GM23338 (cell line): ENCODE results near the gene UST. TPM values are rescaled to one million over a fixed set of nuclear protein-coding genes. Genes with fewer than 3 reads are reported as not detected.

Experiments
- ATAC-seq: fragments of 200-7000 bp; cut with Tn5 transposase; 3 replicates; pipeline ENCODE4 v1.9.1; 2020
- DNase-seq: peaks from one replicate; pipeline ENCODE4 v3.0.0-alpha.2; 2015; ENCODE audit warnings: low spot score
- H2AFZ ChIP-seq: fragments of 200-600 bp; sonication (generic); 2 replicates; pipeline ENCODE4 v1.8.0; 2016; ENCODE audit warnings: antibody characterized with exemption, mild to moderate bottlenecking, moderate library complexity
- H3F3A ChIP-seq: fragments of 200-600 bp; sonication (generic); replicated peaks from 2 replicates; pipeline ENCODE4 v1.8.0; 2017; ENCODE audit warnings: antibody characterized with exemption, mixed run types, low read depth
- H3K27ac ChIP-seq: fragments of 200-600 bp; sonication (generic); 2 replicates; pipeline ENCODE4 v1.6.1; 2016; ENCODE audit warnings: low read depth
- H3K27me3 ChIP-seq: fragments of 200-600 bp; sonication (generic); 2 replicates; pipeline ENCODE4 v1.8.0; 2016; ENCODE audit warnings: mild to moderate bottlenecking, mixed run types, moderate library complexity; ENCODE audit not compliant: insufficient read depth
- H3K36me3 ChIP-seq: fragments of 200-600 bp; sonication (generic); 2 replicates; pipeline ENCODE4 v1.8.0; 2016; ENCODE audit warnings: mild to moderate bottlenecking; ENCODE audit not compliant: insufficient read depth
- H3K4me1 ChIP-seq: fragments of 200-600 bp; sonication (generic); 2 replicates; pipeline ENCODE4 v1.8.0; 2016; ENCODE audit warnings: mild to moderate bottlenecking, moderate library complexity; ENCODE audit not compliant: insufficient read depth
- H3K4me2 ChIP-seq: fragments of 200-600 bp; sonication (generic); 2 replicates; pipeline ENCODE4 v1.7.1; 2017; ENCODE audit warnings: mixed run types
- H3K4me3 ChIP-seq: fragments of 200-600 bp; sonication (generic); 2 replicates; pipeline ENCODE4 v1.6.1; 2016; ENCODE audit warnings: mixed run types
- H3K79me2 ChIP-seq: fragments of 200-600 bp; sonication (generic); replicated peaks from 2 replicates; pipeline ENCODE4 v1.8.0; 2017; ENCODE audit warnings: mild to moderate bottlenecking; ENCODE audit not compliant: insufficient read depth
- H3K9me2 ChIP-seq: fragments of 200-600 bp; sonication (generic); 2 replicates; pipeline ENCODE4 v1.8.0; 2017; ENCODE audit not compliant: insufficient read depth
- H4K20me1 ChIP-seq: fragments of 200-600 bp; sonication (generic); replicated peaks from 2 replicates; pipeline ENCODE4 v1.8.0; 2017; ENCODE audit warnings: mild to moderate bottlenecking; ENCODE audit not compliant: insufficient read depth
- H3K27ac Mint-ChIP-seq: 2 replicates; pipeline ENCODE4 v1.8.0; 2020; ENCODE audit warnings: inconsistent platforms, mild to moderate bottlenecking, moderate library complexity, mixed read lengths
- H3K27me3 Mint-ChIP-seq: 3 replicates; pipeline ENCODE4 v1.8.0; 2022; ENCODE audit warnings: low read depth, mild to moderate bottlenecking, moderate library complexity, mixed read lengths, inconsistent platforms; ENCODE audit not compliant: insufficient read depth, poor library complexity
- H3K36me3 Mint-ChIP-seq: 3 replicates; pipeline ENCODE4 v1.8.0; 2021; ENCODE audit warnings: low read depth, mild to moderate bottlenecking, inconsistent platforms, moderate library complexity, mixed read lengths
- H3K4me1 Mint-ChIP-seq: 3 replicates; pipeline ENCODE4 v1.8.0; 2020; ENCODE audit warnings: mild to moderate bottlenecking, inconsistent platforms, mixed read lengths
- H3K4me3 Mint-ChIP-seq: 3 replicates; pipeline ENCODE4 v1.8.0; 2021; ENCODE audit warnings: moderate library complexity, mild to moderate bottlenecking, inconsistent platforms, mixed read lengths
- H3K9me3 Mint-ChIP-seq: 3 replicates; pipeline ENCODE4 v1.8.0; 2020; ENCODE audit warnings: moderate library complexity, mild to moderate bottlenecking, inconsistent platforms, mixed read lengths
- NANOG ChIP-seq: IDR thresholded peaks from 2 replicates; pipeline ENCODE4 v1.6.1; 2016; ENCODE audit warnings: antibody characterized with exemption, borderline replicate concordance
- STAT1 ChIP-seq: IDR thresholded peaks from one replicate; pipeline ENCODE4 v1.6.1; 2016; ENCODE audit warnings: antibody characterized with exemption; ENCODE audit not compliant: unreplicated experiment
- ZNF114 ChIP-seq: fragments of 250-450 bp; sonication (Bioruptor Pico); IDR thresholded peaks from 2 replicates; pipeline ENCODE4 v1.5.0; 2020; ENCODE audit warnings: mild to moderate bottlenecking, moderate library complexity
- ZNF331 ChIP-seq: fragments of 250-450 bp; sonication (Bioruptor Pico); IDR thresholded peaks from 2 replicates; pipeline ENCODE4 v1.5.0; 2020; ENCODE audit warnings: low read depth, mild to moderate bottlenecking, moderate library complexity
- polyA plus RNA-seq: library from polyadenylated mRNA; unstranded; fragments of >200 nt; fragmentation: Nextera tagmentation; extraction: Ambion mirVana; gene quantifications from 2 replicates; pipeline ENCODE4 v1.2.1, GENCODE V29; 2016
- total RNA-seq: library from RNA; depleted of rRNA; stranded (reverse); fragments of >200 nt; shearing (Covaris generic); gene quantifications from 2 replicates; pipeline ENCODE4 v1.2.3, GENCODE V29; 2014
- TF ChIP-seq, protein P1 (sequence below): fragments of 250-450 bp; sonication (Bioruptor Pico); IDR thresholded peaks from 2 replicates; pipeline ENCODE4 v1.5.0; 2020; ENCODE audit warnings: mild to moderate bottlenecking, moderate library complexity
- TF ChIP-seq, protein P2 (sequence below): IDR thresholded peaks from 2 replicates; pipeline ENCODE4 v1.6.1; 2016; ENCODE audit warnings: antibody characterized with exemption
- TF ChIP-seq, protein P3 (sequence below): IDR thresholded peaks from one replicate; pipeline ENCODE4 v1.6.1; 2018; ENCODE audit warnings: antibody characterized with exemption; ENCODE audit not compliant: unreplicated experiment

Gene UST
- total and polyA plus RNA-seq, 2 experiments from 2014 or later: 12.6 to 33.0 TPM

DNA sequence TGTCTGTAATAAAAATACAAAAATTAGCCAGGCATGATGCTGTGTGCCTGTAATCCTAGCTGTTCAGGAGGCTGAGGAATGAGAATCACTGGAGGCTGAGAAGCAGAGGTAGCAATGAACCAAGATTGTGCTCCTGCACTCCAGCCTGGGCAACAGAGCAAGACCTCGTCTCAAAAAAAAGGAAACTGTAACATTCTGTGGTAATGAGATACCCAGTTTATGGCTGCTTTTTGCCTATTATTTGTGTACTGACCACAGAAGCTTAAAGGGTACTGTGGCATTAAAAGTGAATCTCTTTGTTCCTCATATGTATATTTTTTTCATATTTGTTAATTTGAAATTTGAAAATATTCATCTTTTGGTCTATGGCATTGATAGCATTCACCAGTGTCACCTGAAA lies 185.4 kb downstream of the UST start (continued):
- TF ChIP-seq, protein P1, sequence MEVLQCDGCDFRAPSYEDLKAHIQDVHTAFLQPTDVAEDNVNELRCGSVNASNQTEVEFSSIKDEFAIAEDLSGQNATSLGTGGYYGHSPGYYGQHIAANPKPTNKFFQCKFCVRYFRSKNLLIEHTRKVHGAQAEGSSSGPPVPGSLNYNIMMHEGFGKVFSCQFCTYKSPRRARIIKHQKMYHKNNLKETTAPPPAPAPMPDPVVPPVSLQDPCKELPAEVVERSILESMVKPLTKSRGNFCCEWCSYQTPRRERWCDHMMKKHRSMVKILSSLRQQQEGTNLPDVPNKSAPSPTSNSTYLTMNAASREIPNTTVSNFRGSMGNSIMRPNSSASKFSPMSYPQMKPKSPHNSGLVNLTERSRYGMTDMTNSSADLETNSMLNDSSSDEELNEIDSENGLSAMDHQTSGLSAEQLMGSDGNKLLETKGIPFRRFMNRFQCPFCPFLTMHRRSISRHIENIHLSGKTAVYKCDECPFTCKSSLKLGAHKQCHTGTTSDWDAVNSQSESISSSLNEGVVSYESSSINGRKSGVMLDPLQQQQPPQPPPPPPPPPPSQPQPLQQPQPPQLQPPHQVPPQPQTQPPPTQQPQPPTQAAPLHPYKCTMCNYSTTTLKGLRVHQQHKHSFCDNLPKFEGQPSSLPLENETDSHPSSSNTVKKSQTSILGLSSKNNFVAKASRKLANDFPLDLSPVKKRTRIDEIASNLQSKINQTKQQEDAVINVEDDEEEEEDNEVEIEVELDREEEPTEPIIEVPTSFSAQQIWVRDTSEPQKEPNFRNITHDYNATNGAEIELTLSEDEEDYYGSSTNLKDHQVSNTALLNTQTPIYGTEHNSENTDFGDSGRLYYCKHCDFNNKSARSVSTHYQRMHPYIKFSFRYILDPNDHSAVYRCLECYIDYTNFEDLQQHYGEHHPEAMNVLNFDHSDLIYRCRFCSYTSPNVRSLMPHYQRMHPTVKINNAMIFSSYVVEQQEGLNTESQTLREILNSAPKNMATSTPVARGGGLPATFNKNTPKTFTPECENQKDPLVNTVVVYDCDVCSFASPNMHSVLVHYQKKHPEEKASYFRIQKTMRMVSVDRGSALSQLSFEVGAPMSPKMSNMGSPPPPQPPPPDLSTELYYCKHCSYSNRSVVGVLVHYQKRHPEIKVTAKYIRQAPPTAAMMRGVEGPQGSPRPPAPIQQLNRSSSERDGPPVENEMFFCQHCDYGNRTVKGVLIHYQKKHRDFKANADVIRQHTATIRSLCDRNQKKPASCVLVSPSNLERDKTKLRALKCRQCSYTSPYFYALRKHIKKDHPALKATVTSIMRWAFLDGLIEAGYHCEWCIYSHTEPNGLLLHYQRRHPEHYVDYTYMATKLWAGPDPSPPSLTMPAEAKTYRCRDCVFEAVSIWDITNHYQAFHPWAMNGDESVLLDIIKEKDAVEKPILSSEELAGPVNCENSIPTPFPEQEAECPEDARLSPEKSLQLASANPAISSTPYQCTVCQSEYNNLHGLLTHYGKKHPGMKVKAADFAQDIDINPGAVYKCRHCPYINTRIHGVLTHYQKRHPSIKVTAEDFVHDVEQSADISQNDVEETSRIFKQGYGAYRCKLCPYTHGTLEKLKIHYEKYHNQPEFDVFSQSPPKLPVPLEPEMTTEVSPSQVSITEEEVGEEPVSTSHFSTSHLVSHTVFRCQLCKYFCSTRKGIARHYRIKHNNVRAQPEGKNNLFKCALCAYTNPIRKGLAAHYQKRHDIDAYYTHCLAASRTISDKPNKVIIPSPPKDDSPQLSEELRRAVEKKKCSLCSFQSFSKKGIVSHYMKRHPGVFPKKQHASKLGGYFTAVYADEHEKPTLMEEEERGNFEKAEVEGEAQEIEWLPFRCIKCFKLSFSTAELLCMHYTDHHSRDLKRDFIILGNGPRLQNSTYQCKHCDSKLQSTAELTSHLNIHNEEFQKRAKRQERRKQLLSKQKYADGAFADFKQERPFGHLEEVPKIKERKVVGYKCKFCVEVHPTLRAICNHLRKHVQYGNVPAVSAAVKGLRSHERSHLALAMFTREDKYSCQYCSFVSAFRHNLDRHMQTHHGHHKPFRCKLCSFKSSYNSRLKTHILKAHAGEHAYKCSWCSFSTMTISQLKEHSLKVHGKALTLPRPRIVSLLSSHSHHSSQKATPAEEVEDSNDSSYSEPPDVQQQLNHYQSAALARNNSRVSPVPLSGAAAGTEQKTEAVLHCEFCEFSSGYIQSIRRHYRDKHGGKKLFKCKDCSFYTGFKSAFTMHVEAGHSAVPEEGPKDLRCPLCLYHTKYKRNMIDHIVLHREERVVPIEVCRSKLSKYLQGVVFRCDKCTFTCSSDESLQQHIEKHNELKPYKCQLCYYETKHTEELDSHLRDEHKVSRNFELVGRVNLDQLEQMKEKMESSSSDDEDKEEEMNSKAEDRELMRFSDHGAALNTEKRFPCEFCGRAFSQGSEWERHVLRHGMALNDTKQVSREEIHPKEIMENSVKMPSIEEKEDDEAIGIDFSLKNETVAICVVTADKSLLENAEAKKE (CRISPR knock-in tag): no peak
- no peak for TF ChIP-seq NANOG
- TF ChIP-seq, protein P2, sequence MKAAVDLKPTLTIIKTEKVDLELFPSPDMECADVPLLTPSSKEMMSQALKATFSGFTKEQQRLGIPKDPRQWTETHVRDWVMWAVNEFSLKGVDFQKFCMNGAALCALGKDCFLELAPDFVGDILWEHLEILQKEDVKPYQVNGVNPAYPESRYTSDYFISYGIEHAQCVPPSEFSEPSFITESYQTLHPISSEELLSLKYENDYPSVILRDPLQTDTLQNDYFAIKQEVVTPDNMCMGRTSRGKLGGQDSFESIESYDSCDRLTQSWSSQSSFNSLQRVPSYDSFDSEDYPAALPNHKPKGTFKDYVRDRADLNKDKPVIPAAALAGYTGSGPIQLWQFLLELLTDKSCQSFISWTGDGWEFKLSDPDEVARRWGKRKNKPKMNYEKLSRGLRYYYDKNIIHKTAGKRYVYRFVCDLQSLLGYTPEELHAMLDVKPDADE: no peak

DNA sequence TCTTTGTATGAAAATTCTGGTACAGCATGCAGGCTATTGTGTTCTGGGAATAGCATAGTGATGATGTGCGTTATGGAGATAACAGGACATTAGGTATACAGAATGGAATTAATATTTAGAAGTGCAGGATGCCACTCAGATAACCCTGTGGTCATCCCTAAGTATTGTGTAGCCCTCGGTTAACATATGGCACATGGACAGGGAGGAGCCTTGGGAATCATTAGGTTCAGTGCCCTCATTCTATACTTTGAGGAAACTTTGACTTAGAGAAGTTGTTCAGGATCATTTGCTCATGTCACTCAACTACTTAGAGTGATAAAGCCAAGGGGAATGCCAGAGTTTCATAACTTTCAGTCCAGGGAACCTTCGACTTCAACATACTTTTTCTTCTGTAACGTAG lies 185.9 kb downstream of the UST start:
- H4K20me1 ChIP-seq: peaks cover 16% of the 10 kb centered on the region; the same call in 1 of the 2 replicates
- no peak overlapping the region for H3K4me3 ChIP-seq
- no peaks in the 10 kb centered on the region for H3K36me3 Mint-ChIP-seq
- no peaks in the 10 kb centered on the region for H3F3A ChIP-seq
- H3K4me2 ChIP-seq: no peak overlapping the region
- no peaks in the 10 kb centered on the region for H3K9me2 ChIP-seq
- no peaks in the 10 kb centered on the region for H3K9me3 Mint-ChIP-seq
- DNase-seq (no peak), ATAC-seq (no peak)
- H3K27ac Mint-ChIP-seq: no peak overlapping the region
- no peak overlapping the region for H3K27ac ChIP-seq
- H3K4me1 Mint-ChIP-seq: peaks cover 20% of the 10 kb centered on the region
- H3K27me3 Mint-ChIP-seq: no peaks in the 10 kb centered on the region
- H3K36me3 ChIP-seq: no peaks in the 10 kb centered on the region
- no peaks in the 10 kb centered on the region for H3K27me3 ChIP-seq
- no peak overlapping the region for H3K4me3 Mint-ChIP-seq
- H2AFZ ChIP-seq: no peak overlapping the region
- H3K79me2 ChIP-seq: peaks cover 39% of the 10 kb centered on the region
- H3K4me1 ChIP-seq: no peaks in the 10 kb centered on the region; the same call in 1 of the 2 replicates
- TF ChIP-seq ZNF331 (CRISPR knock-in tag): no peak
- no peak for TF ChIP-seq ZNF114 (CRISPR knock-in tag)
- TF ChIP-seq, protein P3, sequence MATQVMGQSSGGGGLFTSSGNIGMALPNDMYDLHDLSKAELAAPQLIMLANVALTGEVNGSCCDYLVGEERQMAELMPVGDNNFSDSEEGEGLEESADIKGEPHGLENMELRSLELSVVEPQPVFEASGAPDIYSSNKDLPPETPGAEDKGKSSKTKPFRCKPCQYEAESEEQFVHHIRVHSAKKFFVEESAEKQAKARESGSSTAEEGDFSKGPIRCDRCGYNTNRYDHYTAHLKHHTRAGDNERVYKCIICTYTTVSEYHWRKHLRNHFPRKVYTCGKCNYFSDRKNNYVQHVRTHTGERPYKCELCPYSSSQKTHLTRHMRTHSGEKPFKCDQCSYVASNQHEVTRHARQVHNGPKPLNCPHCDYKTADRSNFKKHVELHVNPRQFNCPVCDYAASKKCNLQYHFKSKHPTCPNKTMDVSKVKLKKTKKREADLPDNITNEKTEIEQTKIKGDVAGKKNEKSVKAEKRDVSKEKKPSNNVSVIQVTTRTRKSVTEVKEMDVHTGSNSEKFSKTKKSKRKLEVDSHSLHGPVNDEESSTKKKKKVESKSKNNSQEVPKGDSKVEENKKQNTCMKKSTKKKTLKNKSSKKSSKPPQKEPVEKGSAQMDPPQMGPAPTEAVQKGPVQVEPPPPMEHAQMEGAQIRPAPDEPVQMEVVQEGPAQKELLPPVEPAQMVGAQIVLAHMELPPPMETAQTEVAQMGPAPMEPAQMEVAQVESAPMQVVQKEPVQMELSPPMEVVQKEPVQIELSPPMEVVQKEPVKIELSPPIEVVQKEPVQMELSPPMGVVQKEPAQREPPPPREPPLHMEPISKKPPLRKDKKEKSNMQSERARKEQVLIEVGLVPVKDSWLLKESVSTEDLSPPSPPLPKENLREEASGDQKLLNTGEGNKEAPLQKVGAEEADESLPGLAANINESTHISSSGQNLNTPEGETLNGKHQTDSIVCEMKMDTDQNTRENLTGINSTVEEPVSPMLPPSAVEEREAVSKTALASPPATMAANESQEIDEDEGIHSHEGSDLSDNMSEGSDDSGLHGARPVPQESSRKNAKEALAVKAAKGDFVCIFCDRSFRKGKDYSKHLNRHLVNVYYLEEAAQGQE: no peak
- no peak for TF ChIP-seq STAT1
- no peak for TF ChIP-seq NANOG
